HL-60 (cell line): ENCODE results near the gene CBY1.

ENCODE experiments used
- CTCF ChIP-seq: IDR thresholded peaks from one replicate; pipeline ENCODE4 v1.5.1; 2011; ENCODE audit warnings: low read length, control low read depth, inconsistent platforms; ENCODE audit not compliant: insufficient read depth
- POLR2AphosphoS5 ChIP-seq: IDR thresholded peaks from 2 replicates; pipeline ENCODE4 v1.6.1; 2012; ENCODE audit warnings: low read depth
- REST ChIP-seq: IDR thresholded peaks from 2 replicates; pipeline ENCODE4 v1.6.1; 2012; ENCODE audit warnings: low read depth; ENCODE audit not compliant: insufficient replicate concordance
- SPI1 ChIP-seq: IDR thresholded peaks from 2 replicates; pipeline ENCODE4 v1.6.1; 2012; ENCODE audit warnings: low read depth, mild to moderate bottlenecking, borderline replicate concordance

GRCh38 chr22:38704654-38705234, 48.3 kb downstream of the CBY1 start:
- TF ChIP-seq CTCF (no peak), POLR2AphosphoS5 (no peak), REST (no peak), SPI1 (no peak)
